ENCODE measurements around the gene EBLN2.

Gene EBLN2

DNA sequence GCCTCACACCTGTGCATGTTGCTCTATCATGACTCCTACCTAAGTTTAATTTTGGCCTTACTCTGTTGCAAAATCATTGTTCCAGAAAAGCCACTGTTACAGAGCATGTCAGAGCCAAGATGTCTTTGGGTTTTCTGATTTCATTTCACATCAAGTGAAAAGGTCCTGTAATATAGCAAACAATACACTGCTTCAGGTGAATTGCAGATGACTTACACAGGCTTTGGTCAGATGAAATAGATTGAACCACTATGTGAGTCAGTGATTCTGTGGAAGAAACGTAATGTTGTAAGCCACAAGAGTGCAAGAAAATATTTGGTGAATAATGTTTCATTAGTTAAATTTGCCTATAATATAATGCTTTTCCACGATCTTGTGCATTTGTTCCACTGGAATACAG, 22.7 kb downstream of the EBLN2 start:
- H3K36me3 ChIP-seq (ENCODE audit: control insufficient read depth in 1 of 2, insufficient read depth in 2 of 2, low read length in 2 of 2) = no peaks in the 10 kb centered on the region
- H3K27me3 ChIP-seq (ENCODE audit: low read depth, low read length) = no peaks in the 10 kb centered on the region
- H3K9me3 ChIP-seq (ENCODE audit: control insufficient read depth in 1 of 2, low read length in 2 of 2) = no peaks in the 10 kb centered on the region
- no peak overlapping the region for H3K27ac ChIP-seq (ENCODE audit: low read length)
- peaks cover 0 to 4% of the 10 kb centered on the region in 2 donors for H3K4me1 ChIP-seq (ENCODE audit: control insufficient read depth in 1 of 2, insufficient read depth in 2 of 2, low read length in 2 of 2)
- no peak overlapping the region for H3K4me3 ChIP-seq (ENCODE audit: low read depth in 1 of 2, low read length in 2 of 2)

DNA sequence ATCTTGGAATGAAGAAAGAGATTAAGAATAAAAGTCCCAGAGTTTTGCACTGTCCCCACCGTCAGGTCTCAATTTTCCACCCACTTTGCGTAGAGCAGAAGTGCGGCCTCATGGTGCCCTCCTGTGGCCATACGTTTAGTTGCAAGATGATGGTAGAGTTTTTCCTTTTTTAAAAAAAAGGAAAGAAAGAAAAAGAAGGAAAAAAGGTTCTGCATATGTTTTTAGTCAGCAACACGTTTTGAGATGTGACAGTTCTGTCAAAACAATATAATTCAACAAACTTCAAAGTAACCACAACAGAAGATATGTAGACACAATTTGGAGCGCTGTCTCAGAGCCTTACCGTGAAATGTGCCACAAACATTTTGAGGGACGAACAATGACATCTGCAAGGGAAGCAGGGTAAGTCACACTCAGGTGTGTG, 24.6 kb downstream of the EBLN2 start:
- H3K9me3 ChIP-seq (ENCODE audit: control insufficient read depth in 1 of 2, low read length in 2 of 2) = no peaks in the 10 kb centered on the region
- H3K4me1 ChIP-seq (ENCODE audit: control insufficient read depth in 1 of 2, insufficient read depth in 2 of 2, low read length in 2 of 2) = peaks cover 0 to 4% of the 10 kb centered on the region in 2 donors
- H3K27ac ChIP-seq (ENCODE audit: low read length) = no peak overlapping the region
- no peak overlapping the region for H3K4me3 ChIP-seq (ENCODE audit: low read depth in 1 of 2, low read length in 2 of 2)
- H3K27me3 ChIP-seq (ENCODE audit: low read depth, low read length) = no peaks in the 10 kb centered on the region
- no peaks in the 10 kb centered on the region for H3K36me3 ChIP-seq (ENCODE audit: control insufficient read depth in 1 of 2, insufficient read depth in 2 of 2, low read length in 2 of 2)

DNA sequence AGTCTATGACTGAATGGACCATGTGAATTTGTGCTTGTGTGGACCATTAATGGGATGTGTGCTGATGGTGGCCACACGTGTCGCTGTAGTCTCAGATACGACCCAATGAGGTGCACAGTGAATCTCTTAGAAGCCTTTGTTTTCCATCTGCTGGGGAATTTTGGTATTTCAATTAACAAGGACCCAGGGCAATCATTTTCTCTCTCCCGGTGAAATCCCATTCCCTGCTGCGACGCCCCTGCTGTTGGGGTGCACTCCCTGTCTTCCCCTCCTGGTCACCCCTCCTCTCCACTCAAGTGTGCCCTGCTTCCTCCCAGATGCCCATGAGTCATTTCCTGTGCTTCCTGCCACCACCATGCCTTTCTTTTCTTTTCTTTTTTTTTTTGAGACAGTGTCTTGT, 32.7 kb downstream of the EBLN2 start:
- no peaks in the 10 kb centered on the region for H3K36me3 ChIP-seq (ENCODE audit: control insufficient read depth in 1 of 2, insufficient read depth in 2 of 2, low read length in 2 of 2)
- no peak overlapping the region for H3K27ac ChIP-seq (ENCODE audit: low read length)
- H3K4me3 ChIP-seq (ENCODE audit: low read depth in 1 of 2, low read length in 2 of 2) = no peak overlapping the region
- no peaks in the 10 kb centered on the region for H3K27me3 ChIP-seq (ENCODE audit: low read depth, low read length)
- H3K9me3 ChIP-seq (ENCODE audit: control insufficient read depth in 1 of 2, low read length in 2 of 2) = no peaks in the 10 kb centered on the region
- H3K4me1 ChIP-seq (ENCODE audit: control insufficient read depth in 1 of 2, insufficient read depth in 2 of 2, low read length in 2 of 2) = no peaks in the 10 kb centered on the region

DNA sequence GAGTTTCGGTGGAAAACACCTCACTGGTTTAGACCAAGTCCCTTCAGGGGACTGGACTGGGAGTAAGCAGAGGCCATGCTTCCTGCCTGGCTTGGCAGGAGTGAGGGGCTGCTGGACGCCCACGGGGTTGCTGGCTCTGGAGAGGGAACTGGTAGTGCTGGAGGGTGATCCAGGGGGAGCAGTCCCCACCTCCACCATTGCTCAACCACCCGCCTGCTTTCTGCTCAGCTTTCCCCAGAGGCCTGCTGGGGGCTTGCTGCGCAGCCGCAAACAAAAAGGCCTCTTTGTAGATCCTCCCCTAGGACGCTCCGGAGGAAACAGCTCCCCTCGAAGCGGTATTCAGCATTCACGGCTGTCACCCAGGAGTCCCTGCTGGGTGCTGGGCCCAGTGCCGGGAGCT, 33.5 kb downstream of the EBLN2 start:
- H3K36me3 ChIP-seq (ENCODE audit: control insufficient read depth in 1 of 2, insufficient read depth in 2 of 2, low read length in 2 of 2) = no peaks in the 10 kb centered on the region
- no peak overlapping the region for H3K4me3 ChIP-seq (ENCODE audit: low read depth in 1 of 2, low read length in 2 of 2)
- no peaks in the 10 kb centered on the region for H3K4me1 ChIP-seq (ENCODE audit: control insufficient read depth in 1 of 2, insufficient read depth in 2 of 2, low read length in 2 of 2)
- no peak overlapping the region for H3K27ac ChIP-seq (ENCODE audit: low read length)
- no peaks in the 10 kb centered on the region for H3K9me3 ChIP-seq (ENCODE audit: control insufficient read depth in 1 of 2, low read length in 2 of 2)
- no peaks in the 10 kb centered on the region for H3K27me3 ChIP-seq (ENCODE audit: low read depth, low read length)

DNA sequence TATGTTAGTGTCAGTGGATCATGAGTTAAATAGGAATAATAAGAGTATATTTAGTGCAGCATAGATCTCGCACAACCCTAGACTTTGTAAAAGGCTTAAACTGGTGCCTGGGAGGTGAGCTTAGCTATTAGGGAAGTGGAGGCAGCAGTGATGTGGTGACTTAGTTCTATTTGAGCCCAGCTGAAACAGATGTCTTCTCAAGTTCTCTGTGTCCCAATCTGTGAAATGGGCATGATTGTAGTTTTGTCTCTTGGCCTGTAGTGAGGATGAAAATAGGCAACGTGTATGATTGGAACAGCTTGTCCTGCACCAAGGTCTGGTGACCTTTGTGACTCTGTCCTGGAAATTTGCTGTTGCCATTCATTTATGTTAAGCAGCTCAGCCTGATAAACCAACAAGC, 34.7 kb downstream of the EBLN2 start:
- H3K9me3 ChIP-seq (ENCODE audit: control insufficient read depth in 1 of 2, low read length in 2 of 2) = no peaks in the 10 kb centered on the region
- H3K4me1 ChIP-seq (ENCODE audit: control insufficient read depth in 1 of 2, insufficient read depth in 2 of 2, low read length in 2 of 2) = peaks cover under 1 to 6% of the 10 kb centered on the region in 2 donors
- no peaks in the 10 kb centered on the region for H3K36me3 ChIP-seq (ENCODE audit: control insufficient read depth in 1 of 2, insufficient read depth in 2 of 2, low read length in 2 of 2)
- no peak overlapping the region for H3K4me3 ChIP-seq (ENCODE audit: low read depth in 1 of 2, low read length in 2 of 2)
- no peak overlapping the region for H3K27ac ChIP-seq (ENCODE audit: low read length)
- H3K27me3 ChIP-seq (ENCODE audit: low read depth, low read length) = no peaks in the 10 kb centered on the region

DNA sequence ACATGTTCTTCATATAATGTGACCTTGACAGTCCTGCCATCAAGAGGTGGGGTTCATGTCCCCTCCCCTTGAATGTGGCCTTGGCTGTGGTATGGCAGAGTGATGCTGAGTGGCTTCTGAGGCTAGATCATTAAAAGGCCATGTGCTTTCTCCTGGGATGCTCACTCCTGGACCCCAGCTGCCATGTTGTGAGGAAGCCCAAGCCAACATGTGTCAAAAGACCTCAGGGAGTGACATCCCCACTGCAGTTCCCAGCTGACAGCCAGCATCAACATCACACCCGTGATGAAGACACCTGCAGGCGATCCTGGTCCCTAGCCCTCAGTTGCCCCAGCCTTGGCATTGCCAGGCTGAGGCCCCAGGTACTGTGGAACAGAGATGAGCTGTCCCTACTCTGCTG, 36.6 kb downstream of the EBLN2 start:
- Histone ChIP-seq H3K27me3 (ENCODE audit: low read depth, low read length) (no peaks in the 10 kb centered on the region), H3K9me3 (ENCODE audit: control insufficient read depth in 1 of 2, low read length in 2 of 2) (no peaks in the 10 kb centered on the region), H3K4me1 (ENCODE audit: control insufficient read depth in 1 of 2, insufficient read depth in 2 of 2, low read length in 2 of 2) (peaks cover 3 to 9% of the 10 kb centered on the region in 2 donors), H3K4me3 (ENCODE audit: low read depth in 1 of 2, low read length in 2 of 2) (no peak overlapping the region), H3K36me3 (ENCODE audit: control insufficient read depth in 1 of 2, insufficient read depth in 2 of 2, low read length in 2 of 2) (no peaks in the 10 kb centered on the region), H3K27ac (ENCODE audit: low read length) (no peak overlapping the region)

DNA sequence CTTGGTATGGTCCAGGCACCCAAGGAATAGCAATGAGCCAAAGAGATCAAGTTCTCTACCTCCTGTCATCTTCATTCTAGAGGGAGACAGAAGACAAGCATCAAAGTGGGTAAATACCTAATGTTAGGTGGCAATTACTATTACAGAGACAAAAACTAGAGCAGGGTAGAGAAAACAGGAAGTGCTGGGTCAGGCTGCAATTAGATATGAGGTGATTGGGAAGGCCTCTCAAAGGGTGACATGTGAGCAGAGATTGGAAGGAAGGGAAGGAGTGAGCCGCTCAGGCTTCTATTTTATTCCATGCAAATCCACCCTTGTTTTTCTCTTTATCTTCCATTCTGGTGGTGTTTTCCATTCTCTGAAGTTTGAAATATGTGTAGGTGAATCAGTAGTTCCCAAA, 37.4 kb downstream of the EBLN2 start:
- no peaks in the 10 kb centered on the region for H3K9me3 ChIP-seq (ENCODE audit: control insufficient read depth in 1 of 2, low read length in 2 of 2)
- no peak overlapping the region for H3K27ac ChIP-seq (ENCODE audit: low read length)
- H3K27me3 ChIP-seq (ENCODE audit: low read depth, low read length) = no peaks in the 10 kb centered on the region
- no peak overlapping the region for H3K4me3 ChIP-seq (ENCODE audit: low read depth in 1 of 2, low read length in 2 of 2)
- H3K4me1 ChIP-seq (ENCODE audit: control insufficient read depth in 1 of 2, insufficient read depth in 2 of 2, low read length in 2 of 2) = peaks cover 3 to 9% of the 10 kb centered on the region in 2 donors
- no peaks in the 10 kb centered on the region for H3K36me3 ChIP-seq (ENCODE audit: control insufficient read depth in 1 of 2, insufficient read depth in 2 of 2, low read length in 2 of 2)

DNA sequence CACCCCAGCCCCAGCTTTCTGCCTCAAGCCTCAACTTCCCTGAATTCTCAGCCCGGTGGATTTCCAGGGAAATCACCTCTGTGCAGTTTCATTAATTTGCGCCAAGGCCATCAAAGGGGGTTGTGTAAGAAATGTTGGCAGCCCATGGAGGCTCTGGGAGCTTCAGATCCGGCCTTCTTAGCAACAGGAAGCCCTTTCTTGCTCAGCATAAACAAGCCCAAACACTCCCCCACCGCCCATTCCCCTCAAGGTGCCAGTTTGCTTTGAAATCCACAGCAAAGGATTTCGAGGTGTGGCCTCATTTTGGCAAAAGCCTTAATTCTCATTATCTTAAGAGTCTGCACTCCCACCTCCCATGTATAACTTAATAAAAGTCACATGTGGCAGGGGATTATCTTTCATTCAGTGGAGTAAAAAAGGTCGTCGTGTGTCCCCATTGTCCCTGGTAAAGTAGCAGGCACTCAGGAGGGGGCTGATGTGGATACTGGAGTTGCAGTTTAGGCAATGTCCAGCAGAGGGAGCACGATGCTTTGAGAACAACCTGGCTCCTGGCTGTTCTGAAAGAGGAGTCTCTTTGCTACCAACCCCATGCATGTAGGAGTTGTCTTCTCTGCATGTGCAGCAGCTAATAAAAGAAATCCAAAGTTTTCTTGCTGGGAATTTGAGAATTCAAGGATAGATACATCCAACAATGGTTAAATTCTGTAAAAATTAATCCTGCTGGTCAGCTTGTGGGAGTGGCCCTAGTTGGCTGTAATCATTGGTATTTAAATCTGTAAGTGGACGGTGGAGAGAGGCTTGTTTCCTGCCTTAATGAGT, 39.5 kb downstream of the EBLN2 start:
- Histone ChIP-seq H3K36me3 (ENCODE audit: control insufficient read depth in 1 of 2, insufficient read depth in 2 of 2, low read length in 2 of 2) (no peaks in the 10 kb centered on the region), H3K9me3 (ENCODE audit: control insufficient read depth in 1 of 2, low read length in 2 of 2) (no peaks in the 10 kb centered on the region), H3K4me1 (ENCODE audit: control insufficient read depth in 1 of 2, insufficient read depth in 2 of 2, low read length in 2 of 2) (peaks cover 3 to 9% of the 10 kb centered on the region in 2 donors), H3K27me3 (ENCODE audit: low read depth, low read length) (no peaks in the 10 kb centered on the region), H3K4me3 (ENCODE audit: low read depth in 1 of 2, low read length in 2 of 2) (no peak overlapping the region), H3K27ac (ENCODE audit: low read length) (no peak overlapping the region)

DNA sequence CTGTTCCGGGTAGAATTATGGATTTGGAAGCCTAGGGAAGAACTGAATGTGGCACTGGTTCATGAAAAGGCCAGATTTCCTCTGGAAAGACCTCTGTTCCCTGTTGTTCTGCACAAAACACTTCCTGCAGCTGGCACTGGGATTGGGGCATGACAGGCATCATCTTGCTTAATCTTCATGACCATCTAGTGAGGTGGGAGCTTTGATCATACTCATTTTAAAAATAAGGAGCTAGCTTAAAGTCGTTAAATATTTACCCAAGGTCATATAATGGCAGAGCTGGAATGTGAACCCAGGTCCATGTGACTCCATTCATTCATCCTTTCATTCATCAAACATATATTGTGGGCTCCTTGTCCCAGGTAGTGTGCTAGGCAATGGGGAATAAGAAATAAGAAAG, 40.4 kb downstream of the EBLN2 start:
- H3K27me3 ChIP-seq (ENCODE audit: low read depth, low read length) = no peaks in the 10 kb centered on the region
- H3K27ac ChIP-seq (ENCODE audit: low read length) = no peak overlapping the region
- peaks cover 3 to 9% of the 10 kb centered on the region in 2 donors for H3K4me1 ChIP-seq (ENCODE audit: control insufficient read depth in 1 of 2, insufficient read depth in 2 of 2, low read length in 2 of 2)
- H3K36me3 ChIP-seq (ENCODE audit: control insufficient read depth in 1 of 2, insufficient read depth in 2 of 2, low read length in 2 of 2) = no peaks in the 10 kb centered on the region
- H3K4me3 ChIP-seq (ENCODE audit: low read depth in 1 of 2, low read length in 2 of 2) = no peak overlapping the region
- H3K9me3 ChIP-seq (ENCODE audit: control insufficient read depth in 1 of 2, low read length in 2 of 2) = no peaks in the 10 kb centered on the region

DNA sequence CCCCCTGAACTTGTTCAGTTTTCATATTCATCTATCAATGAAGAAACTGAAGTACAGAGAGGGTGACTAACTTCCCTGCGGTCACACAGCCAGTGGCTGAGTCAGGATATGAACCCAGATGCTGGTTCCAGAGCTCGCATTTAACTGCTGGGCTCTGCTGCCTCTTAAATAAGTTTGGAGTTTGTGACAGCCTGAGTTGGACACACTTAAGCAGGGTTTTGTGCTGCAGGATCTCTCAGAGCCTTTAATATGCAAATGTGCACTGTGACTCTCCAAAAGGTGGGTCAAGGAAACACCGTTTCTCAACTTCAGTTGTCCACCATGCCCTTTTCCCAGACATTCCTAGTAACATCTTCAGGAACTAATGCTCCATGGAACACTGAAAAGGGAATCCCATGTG, 45.8 kb downstream of the EBLN2 start:
- Histone ChIP-seq H3K27me3 (ENCODE audit: low read depth, low read length) (no peaks in the 10 kb centered on the region), H3K27ac (ENCODE audit: low read length) (no peak overlapping the region), H3K9me3 (ENCODE audit: control insufficient read depth in 1 of 2, low read length in 2 of 2) (no peaks in the 10 kb centered on the region), H3K4me3 (ENCODE audit: low read depth in 1 of 2, low read length in 2 of 2) (no peak overlapping the region), H3K4me1 (ENCODE audit: control insufficient read depth in 1 of 2, insufficient read depth in 2 of 2, low read length in 2 of 2) (no peaks in the 10 kb centered on the region), H3K36me3 (ENCODE audit: control insufficient read depth in 1 of 2, insufficient read depth in 2 of 2, low read length in 2 of 2) (no peaks in the 10 kb centered on the region)

DNA sequence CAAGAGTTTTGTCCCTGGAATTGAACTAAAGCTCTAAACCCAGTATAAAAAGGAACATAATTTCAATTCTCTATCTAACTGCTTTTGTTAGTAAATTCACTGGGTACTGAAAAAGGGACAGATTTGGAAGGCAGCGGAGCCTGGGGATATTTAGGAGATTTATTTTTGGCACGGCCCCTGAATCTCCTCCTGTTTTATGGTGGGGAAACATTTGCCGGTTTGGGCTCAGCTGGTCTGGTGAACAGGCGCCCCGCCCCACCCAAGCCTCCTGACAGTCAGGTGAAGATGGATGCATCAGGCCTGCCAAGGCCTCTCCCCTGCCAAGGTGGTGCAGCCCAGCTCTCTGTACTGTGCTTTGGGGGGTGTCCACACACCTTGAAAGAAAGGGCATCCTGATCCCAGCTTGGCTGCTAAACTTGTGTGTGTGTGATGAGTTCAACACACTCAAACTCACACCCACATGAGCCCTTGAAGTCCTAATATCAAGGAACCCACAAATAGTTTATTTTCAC, 46.3 kb downstream of the EBLN2 start:
- H3K4me3 ChIP-seq (ENCODE audit: low read depth in 1 of 2, low read length in 2 of 2) = no peak overlapping the region
- H3K9me3 ChIP-seq (ENCODE audit: control insufficient read depth in 1 of 2, low read length in 2 of 2) = no peaks in the 10 kb centered on the region
- no peaks in the 10 kb centered on the region for H3K36me3 ChIP-seq (ENCODE audit: control insufficient read depth in 1 of 2, insufficient read depth in 2 of 2, low read length in 2 of 2)
- no peak overlapping the region for H3K27ac ChIP-seq (ENCODE audit: low read length)
- no peaks in the 10 kb centered on the region for H3K27me3 ChIP-seq (ENCODE audit: low read depth, low read length)
- no peaks in the 10 kb centered on the region for H3K4me1 ChIP-seq (ENCODE audit: control insufficient read depth in 1 of 2, insufficient read depth in 2 of 2, low read length in 2 of 2)

DNA sequence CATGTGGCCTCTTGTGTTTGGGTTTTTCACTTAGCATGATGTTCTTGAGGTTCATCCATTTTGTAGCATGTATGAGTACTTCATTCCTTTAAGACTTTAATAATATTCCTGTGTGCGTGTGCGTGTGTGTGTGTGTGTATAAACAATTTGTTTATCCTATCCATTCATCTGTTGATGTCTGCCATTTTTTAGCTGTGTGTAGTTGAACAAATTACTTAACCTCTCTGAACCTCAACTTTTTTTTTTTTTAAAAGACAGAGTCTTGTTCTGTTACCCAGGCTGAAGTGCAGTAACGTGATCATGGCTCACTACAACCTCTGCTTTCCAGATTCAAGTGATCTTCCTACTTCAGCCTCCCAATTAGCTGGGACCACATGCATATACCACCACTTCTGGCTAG, 47.3 kb downstream of the EBLN2 start:
- H3K27ac ChIP-seq (ENCODE audit: low read length) = no peak overlapping the region
- H3K36me3 ChIP-seq (ENCODE audit: control insufficient read depth in 1 of 2, insufficient read depth in 2 of 2, low read length in 2 of 2) = no peaks in the 10 kb centered on the region
- H3K4me3 ChIP-seq (ENCODE audit: low read depth in 1 of 2, low read length in 2 of 2) = no peak overlapping the region
- H3K27me3 ChIP-seq (ENCODE audit: low read depth, low read length) = no peaks in the 10 kb centered on the region
- H3K9me3 ChIP-seq (ENCODE audit: control insufficient read depth in 1 of 2, low read length in 2 of 2) = no peaks in the 10 kb centered on the region
- no peaks in the 10 kb centered on the region for H3K4me1 ChIP-seq (ENCODE audit: control insufficient read depth in 1 of 2, insufficient read depth in 2 of 2, low read length in 2 of 2)

Measured in muscle layer of duodenum (tissue), 2 donors.